Skin epidermis (tissue), 12 donors: Measurements from ENCODE around the gene ABCB7.
"Not testable (repeated sequence)": the region's sequence is repeated elsewhere in the genome, so short reads cannot be mapped to it uniquely, and the experiment has no call there.

ENCODE experiments used
- H3K27ac ChIP-seq, 21 experiments: fragments of 200-600 bp; sonication (generic) in 11 of 21; one replicate each; pipeline ENCODE4 v1.5.0; 2020; ENCODE audit warnings: mild to moderate bottlenecking in 3 of 21, inconsistent platforms in 2 of 21, moderate library complexity in 2 of 21
- H3K4me3 ChIP-seq, 7 experiments: fragments of 200-600 bp; sonication (generic) in 2 of 7; one replicate each; pipeline ENCODE4 v1.5.0; 2020; ENCODE audit warnings: inconsistent platforms in 2 of 7, mild to moderate bottlenecking in 2 of 7, moderate library complexity in 1 of 7

The ABCB7 gene

GRCh38 chrX:75155827-75156525, at the start of gene ABCB7:
ABCB7 (minus strand) TSS chrX:75156283; CDS start chrX:75156272, 11 bp downstream.
- Histone ChIP-seq H3K4me3 (peak within 1 kb of the TSS; percentile 38 to 60 (median 50)), H3K27ac (peak within 1 kb of the TSS in 20 of 21 experiments; percentile 60 to 87 (median 81))

GRCh38 chrX:75188415-75189206, 32.5 kb upstream of the ABCB7 start:
- H3K4me3 ChIP-seq, H3K27ac ChIP-seq: not testable (repeated sequence)

GRCh38 chrX:75181721-75182120, 25.6 kb upstream of the ABCB7 start:
- Histone ChIP-seq H3K27ac (no peak overlapping the region), H3K4me3 (no peak overlapping the region)

- H3K4me3 ChIP-seq, H3K27ac ChIP-seq: not testable (repeated sequence)
Measured at GRCh38 chrX:75179536-75180293, 23.6 kb upstream of the ABCB7 start.

GRCh38 chrX:75172257-75172890, 16.3 kb upstream of the ABCB7 start:
- not testable (repeated sequence) for H3K4me3 ChIP-seq, H3K27ac ChIP-seq

GRCh38 chrX:75158054-75158453, 2.0 kb upstream of the ABCB7 start:
- H3K27ac ChIP-seq: no peak overlapping the region
- no peak overlapping the region for H3K4me3 ChIP-seq

GRCh38 chrX:75156531-75156945, 455 bp upstream of the ABCB7 start:
- peak overlapping the region; percentile 38 to 60 (median 50) for H3K4me3 ChIP-seq
- peak overlapping the region in 19 of 21 experiments; percentile 60 to 87 (median 81) for H3K27ac ChIP-seq

- Histone ChIP-seq H3K4me3 (peak overlapping the region; percentile 38 to 60 (median 50)), H3K27ac (peak overlapping the region in 20 of 21 experiments; percentile 60 to 87 (median 81))
Measured at GRCh38 chrX:75155447-75155826, 646 bp downstream of the ABCB7 start.

GRCh38 chrX:75154871-75155270, 1.2 kb downstream of the ABCB7 start:
- Histone ChIP-seq H3K27ac (no peak overlapping the region), H3K4me3 (no peak overlapping the region)

- no peak overlapping the region for H3K4me3 ChIP-seq
- no peak overlapping the region for H3K27ac ChIP-seq
Measured at GRCh38 chrX:75151827-75152592, 4.1 kb downstream of the ABCB7 start.

- no peak overlapping the region for H3K4me3 ChIP-seq
- no peak overlapping the region for H3K27ac ChIP-seq
Measured at GRCh38 chrX:75149654-75150053, 6.4 kb downstream of the ABCB7 start.

- no peak overlapping the region for H3K4me3 ChIP-seq
- H3K27ac ChIP-seq: peak overlapping the region in 1 of 21 experiments; percentile 21
Measured at GRCh38 chrX:75132672-75133071, 23.4 kb downstream of the ABCB7 start.

- no peak overlapping the region for H3K4me3 ChIP-seq
- H3K27ac ChIP-seq: peak overlapping the region in 1 of 21 experiments; percentile 21
Measured at GRCh38 chrX:75131973-75132627, 24.0 kb downstream of the ABCB7 start.

GRCh38 chrX:75129069-75129468, 27.0 kb downstream of the ABCB7 start:
- not testable (repeated sequence) for H3K27ac ChIP-seq, H3K4me3 ChIP-seq

GRCh38 chrX:75118296-75118695, 37.8 kb downstream of the ABCB7 start:
- Histone ChIP-seq H3K4me3 (no peak overlapping the region), H3K27ac (no peak overlapping the region)

GRCh38 chrX:75115707-75116413, 40.2 kb downstream of the ABCB7 start:
- Histone ChIP-seq H3K4me3 (no peak overlapping the region), H3K27ac (no peak overlapping the region)

GRCh38 chrX:75114638-75115037, 41.4 kb downstream of the ABCB7 start:
- Histone ChIP-seq H3K27ac (no peak overlapping the region), H3K4me3 (no peak overlapping the region)

GRCh38 chrX:75113664-75114063, 42.4 kb downstream of the ABCB7 start:
- H3K27ac ChIP-seq: no peak overlapping the region
- H3K4me3 ChIP-seq: no peak overlapping the region
